MG63 (cell line): ENCODE data around the gene ATN1. TPM values are rescaled to one million over a fixed set of nuclear protein-coding genes. Genes with fewer than 3 reads are reported as not detected.

Experiments used
- DNase-seq: peaks from one replicate; pipeline ENCODE4 v3.0.0-alpha.2; 2020
- H3K27me3 ChIP-seq: fragments of 250-450 bp; sonication (Bioruptor Pico); 2 replicates; pipeline ENCODE4 v1.5.1; 2020; ENCODE audit warnings: mild to moderate bottlenecking, moderate library complexity
- H3K36me3 ChIP-seq: fragments of 250-450 bp; sonication (Bioruptor Pico); 2 replicates; pipeline ENCODE4 v1.5.1; 2020; ENCODE audit warnings: mild to moderate bottlenecking, moderate library complexity
- H3K4me3 ChIP-seq: fragments of 250-450 bp; sonication (Bioruptor Pico); 2 replicates; pipeline ENCODE4 v1.5.1; 2020; ENCODE audit warnings: mild to moderate bottlenecking, moderate library complexity
- H3K9me3 ChIP-seq: fragments of 250-450 bp; sonication (Bioruptor Pico); 2 replicates; pipeline ENCODE4 v1.5.1; 2020; ENCODE audit warnings: mild to moderate bottlenecking, moderate library complexity
- total RNA-seq: library from RNA; depleted of rRNA; stranded (reverse); fragments of >200 nt; shearing (Covaris generic); gene quantifications from 2 replicates; pipeline ENCODE4 v1.2.3, GENCODE V29; 2014; ENCODE audit warnings: low replicate concordance

Gene ATN1
- total RNA-seq, 1 experiment from 2014 or later = 2.8 TPM

DNA sequence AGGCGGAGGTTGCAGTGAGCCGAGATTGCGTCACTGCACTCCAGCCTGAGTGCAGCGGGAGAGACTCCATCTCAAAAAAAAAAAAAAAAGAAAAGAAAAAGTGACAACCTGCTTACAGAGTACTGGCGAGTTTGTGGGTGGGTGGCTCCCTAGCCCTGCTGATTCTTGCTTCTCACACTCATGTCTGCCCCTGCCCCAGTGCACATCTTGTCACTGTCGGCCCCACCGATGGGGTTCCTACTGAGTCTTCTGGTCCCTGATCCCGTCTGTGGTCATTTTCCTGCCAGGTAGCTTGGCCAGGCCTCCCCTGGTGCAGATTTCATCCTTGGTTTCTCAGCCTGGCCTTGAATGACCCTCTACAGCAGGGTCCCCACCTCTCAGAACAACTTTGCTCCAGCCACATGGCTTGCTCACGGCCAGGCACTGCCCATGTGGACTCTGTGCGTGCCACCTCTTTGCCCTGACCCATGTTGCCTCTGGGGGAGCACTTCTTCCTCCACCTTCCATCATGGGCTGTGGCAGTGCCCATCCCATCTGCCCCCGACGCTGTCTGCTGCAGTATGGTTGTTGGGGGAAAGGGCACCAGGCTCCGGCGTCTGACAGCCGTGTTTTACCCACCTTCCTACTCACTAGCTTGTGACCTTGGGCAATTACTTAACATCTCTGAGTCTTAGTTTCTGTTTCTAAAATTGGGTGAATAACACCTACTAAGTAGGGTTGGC, 21.3 kb downstream of the ATN1 start:
- Histone ChIP-seq H3K36me3 (no peaks in the 10 kb centered on the region), H3K27me3 (no peaks in the 10 kb centered on the region), H3K4me3 (no peak overlapping the region), H3K9me3 (no peaks in the 10 kb centered on the region)
- DNase-seq = no peak

DNA sequence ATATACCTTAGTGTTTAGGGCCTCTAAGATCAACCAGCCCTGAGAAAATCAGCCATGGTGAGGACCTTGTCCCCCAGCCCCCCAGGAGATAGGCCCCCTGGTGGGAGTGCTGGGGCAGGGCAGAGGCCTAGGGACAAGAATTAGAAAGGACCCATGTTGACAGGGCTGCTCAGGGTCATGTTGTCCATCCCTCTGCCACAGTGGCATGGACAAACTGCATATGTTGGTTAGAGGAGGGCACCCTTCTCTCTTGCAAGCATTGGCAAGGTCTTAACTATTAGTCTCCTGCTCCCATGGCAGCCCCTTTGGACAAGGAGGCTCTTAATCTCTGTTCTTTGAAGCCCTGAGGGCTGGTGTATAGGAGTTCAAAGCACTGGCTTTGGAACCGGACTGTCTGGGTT, 22.6 kb downstream of the ATN1 start:
- no peaks in the 10 kb centered on the region for H3K9me3 ChIP-seq
- H3K4me3 ChIP-seq = no peak overlapping the region
- H3K27me3 ChIP-seq = no peaks in the 10 kb centered on the region

DNA sequence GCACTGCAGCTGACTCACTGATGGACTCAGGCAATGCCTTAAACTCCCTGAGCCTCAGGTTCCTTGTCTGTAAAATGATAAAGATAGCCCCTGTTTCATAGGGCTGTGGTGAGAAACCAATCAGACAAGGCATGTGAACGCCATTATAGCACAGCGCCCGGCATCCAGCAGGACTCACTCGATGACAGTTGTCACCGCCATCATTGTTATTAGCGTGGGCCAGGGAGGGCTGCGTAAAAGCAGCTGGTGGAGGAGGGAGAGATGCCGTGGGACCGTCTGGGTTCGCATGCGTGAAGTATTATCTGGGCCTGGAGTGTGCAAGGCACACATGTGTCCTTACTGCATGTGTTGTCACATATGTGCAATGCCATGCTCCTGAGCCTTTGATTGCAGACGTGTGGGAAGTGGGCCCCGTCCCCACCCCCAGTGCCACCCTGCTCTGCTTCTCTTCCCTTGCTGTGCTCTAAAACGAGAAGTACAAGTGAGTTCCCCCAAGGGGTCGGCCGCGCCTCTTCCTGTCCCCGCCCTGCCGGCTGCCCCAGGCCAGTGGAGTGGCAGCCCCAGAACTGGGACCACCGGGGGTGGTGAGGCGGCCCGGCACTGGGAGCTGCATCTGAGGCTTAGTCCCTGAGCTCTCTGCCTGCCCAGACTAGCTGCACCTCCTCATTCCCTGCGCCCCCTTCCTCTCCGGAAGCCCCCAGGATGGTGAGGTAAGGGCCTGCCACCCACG, 23.2 kb downstream of the ATN1 start, which contains the start of gene PTPN6:
TSS of gene PTPN6 (plus strand) at position 546 of the 730 bp plus-strand sequence. CDS start at position 703, 157 bp downstream.
- Histone ChIP-seq H3K4me3 (no peak within 1 kb of the TSS), H3K9me3 (no peaks in the 10 kb centered on the region)
- DNase-seq = no peak

More for the DNA sequence above, 22.6 kb downstream of the ATN1 start:
- H3K36me3 ChIP-seq = no peaks in the 10 kb centered on the region
- no peak for DNase-seq

DNA sequence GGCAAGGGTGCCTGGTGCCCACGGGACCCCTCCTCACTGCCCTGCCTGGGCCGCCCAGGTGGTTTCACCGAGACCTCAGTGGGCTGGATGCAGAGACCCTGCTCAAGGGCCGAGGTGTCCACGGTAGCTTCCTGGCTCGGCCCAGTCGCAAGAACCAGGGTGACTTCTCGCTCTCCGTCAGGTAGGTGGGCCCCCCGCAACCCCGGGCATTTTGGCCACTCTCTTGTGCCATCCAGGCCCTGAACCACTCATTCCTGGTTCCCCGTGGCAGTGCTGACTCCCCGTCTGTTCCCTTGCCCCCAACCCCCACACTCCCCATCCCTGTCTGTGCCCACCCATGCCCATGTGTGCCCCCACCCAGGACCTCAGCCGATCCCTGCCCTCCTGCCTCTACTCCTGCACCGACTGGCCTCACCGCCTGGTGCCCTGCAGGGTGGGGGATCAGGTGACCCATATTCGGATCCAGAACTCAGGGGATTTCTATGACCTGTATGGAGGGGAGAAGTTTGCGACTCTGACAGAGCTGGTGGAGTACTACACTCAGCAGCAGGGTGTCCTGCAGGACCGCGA, 23.9 kb downstream of the ATN1 start:
- H3K9me3 ChIP-seq = no peaks in the 10 kb centered on the region

More for the DNA sequence above, 23.2 kb downstream of the ATN1 start, which contains the start of gene PTPN6:
- Histone ChIP-seq H3K36me3 (no peaks in the 10 kb centered on the region), H3K27me3 (no peaks in the 10 kb centered on the region)

DNA sequence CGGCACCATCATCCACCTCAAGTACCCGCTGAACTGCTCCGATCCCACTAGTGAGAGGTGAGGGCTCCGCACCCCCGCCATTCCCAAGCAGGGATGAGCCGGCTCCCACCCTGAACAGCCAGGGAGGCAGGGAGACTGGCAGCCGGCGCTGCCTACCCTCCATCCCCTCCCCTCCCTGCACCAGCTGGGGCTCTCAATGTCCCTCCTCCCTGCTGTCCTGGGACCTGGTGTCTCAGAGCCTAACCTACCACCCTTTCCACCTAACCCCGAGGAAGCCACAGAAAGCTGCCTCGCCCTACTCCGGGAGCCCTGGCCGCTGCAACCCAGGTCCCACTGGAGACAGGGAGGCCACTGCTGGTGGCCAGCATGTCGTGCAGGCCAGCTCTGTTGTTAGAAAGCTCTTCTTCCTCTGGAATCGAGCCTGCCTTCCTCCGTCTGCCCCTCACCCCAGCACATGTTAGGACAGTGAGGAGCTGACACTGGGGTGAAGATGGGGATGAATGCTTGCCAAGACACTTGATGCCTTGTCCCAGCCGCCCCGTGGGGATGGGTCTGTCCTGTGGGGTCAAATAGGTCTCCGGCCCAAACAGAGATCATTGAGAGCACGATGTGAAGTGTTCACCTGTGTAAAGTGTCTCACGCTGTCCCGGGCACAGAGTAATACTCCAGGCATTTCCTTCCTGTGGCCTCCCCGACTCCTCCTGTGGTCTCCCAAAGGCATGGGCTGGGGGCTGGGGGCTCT, 24.5 kb downstream of the ATN1 start:
- no peaks in the 10 kb centered on the region for H3K9me3 ChIP-seq
- H3K4me3 ChIP-seq = no peak overlapping the region
- no peak for DNase-seq
- no peaks in the 10 kb centered on the region for H3K27me3 ChIP-seq
- no peaks in the 10 kb centered on the region for H3K36me3 ChIP-seq

More for the DNA sequence above, 23.9 kb downstream of the ATN1 start:
- no peaks in the 10 kb centered on the region for H3K27me3 ChIP-seq
- no peak overlapping the region for H3K4me3 ChIP-seq
- no peaks in the 10 kb centered on the region for H3K36me3 ChIP-seq
- DNase-seq = no peak

DNA sequence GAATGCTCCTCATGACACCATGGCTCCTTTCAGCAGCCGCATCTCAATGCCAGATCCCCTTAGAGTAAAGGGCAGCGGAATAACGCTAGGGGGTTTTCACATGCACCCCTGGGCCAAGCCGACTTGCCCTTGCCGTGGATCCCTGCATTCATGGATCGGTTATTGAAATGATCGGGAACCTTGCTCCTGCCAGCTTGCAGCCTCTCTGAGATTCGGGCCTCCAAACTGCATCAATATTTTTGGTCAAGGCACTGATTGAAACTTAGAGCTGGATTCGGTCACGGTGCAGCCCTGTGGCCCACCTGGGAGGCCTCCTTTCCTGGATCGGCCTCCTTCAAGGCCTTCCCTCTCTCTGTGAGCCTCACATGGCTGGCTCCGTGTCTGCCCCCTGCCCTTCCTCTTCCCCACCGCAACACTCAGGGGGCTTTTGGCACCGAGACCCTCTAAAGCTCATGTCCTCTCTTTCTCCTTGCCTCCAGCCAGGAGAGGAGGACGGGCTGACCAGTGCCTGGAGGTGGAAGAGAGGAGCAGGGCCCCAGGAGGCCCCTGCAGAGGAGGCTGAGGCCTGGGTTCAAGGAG, 25.2 kb downstream of the ATN1 start:
- Histone ChIP-seq H3K9me3 (no peaks in the 10 kb centered on the region), H3K4me3 (no peak overlapping the region), H3K36me3 (no peaks in the 10 kb centered on the region), H3K27me3 (no peaks in the 10 kb centered on the region)
- no peak for DNase-seq

DNA sequence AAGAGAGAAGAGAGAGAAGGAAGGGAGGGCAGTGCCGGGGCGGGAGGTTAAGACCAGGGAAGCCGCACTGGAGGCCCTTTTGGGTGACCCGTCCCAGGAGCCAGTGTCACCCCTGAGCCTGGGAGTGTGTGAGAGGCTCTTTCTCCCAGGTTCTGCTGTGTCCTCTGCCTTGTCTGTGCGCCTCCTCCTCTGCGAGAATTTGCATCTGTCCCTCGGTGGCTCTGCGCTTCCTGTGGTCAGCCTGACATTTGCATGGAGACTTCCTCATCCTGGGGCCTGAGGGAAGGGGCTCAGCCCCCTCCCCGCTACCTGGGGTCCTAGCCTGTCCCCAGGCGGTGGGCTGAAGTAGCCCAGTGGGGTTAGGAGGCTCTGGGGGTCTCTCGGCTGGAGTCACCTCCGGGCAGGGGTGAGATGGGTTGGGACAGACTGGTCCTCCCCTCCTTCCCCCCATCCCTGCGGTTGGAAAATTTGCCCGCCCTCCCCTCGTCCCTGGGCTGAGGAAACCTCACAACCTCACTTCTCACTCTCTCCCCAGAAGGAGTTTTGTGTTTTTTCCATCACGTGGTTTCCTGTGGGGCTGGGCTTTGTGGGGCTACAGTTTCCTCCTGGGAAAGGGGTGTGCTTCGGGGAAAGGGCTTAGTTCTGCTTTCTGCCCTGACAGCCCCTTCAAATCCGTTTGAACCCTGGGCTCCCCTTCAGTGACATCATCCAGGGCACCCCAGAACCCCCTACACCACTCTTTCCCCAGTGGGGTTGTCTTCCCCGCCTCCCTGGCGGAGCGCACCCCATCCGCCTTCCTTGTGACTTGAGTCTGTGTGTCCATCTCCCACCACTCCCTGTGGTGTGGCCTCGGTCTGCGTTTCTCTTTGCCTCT, 25.9 kb downstream of the ATN1 start:
- no peak for DNase-seq
- no peaks in the 10 kb centered on the region for H3K27me3 ChIP-seq
- H3K4me3 ChIP-seq = no peak overlapping the region

DNA sequence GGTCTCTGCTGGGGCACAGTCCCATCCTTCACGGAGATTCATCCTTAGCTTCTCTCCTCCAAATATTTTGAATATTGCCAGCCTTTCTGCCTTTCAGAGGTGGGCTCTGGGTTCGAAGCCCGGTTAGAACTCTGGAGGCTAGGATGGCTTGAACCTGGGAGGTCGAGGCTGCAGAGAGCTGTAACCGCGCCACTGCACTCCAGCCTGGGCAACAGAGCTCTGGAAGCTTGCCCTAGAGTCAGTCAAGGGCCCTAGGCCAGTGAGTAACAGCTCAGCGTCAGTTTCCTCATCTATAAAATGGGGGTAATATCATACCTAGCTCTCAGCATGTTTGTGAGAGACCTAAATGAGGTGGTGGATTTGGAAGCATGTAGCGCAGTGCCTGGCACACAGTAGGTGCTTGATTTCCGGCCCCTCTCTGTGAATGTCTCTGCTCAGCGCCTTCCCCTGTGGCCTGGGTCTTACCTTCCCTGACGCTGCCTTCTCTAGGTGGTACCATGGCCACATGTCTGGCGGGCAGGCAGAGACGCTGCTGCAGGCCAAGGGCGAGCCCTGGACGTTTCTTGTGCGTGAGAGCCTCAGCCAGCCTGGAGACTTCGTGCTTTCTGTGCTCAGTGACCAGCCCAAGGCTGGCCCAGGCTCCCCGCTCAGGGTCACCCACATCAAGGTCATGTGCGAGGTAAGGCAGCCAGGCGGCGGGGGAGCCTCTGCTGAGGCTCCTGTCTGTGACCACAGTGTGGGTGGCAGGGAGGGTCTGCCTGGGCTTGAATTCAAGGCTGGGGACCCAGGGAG, 26.8 kb downstream of the ATN1 start:
- Histone ChIP-seq H3K36me3 (no peaks in the 10 kb centered on the region), H3K4me3 (no peak overlapping the region), H3K27me3 (no peaks in the 10 kb centered on the region), H3K9me3 (no peaks in the 10 kb centered on the region)
- DNase-seq = no peak

More for the DNA sequence above, 25.9 kb downstream of the ATN1 start:
- no peaks in the 10 kb centered on the region for H3K36me3 ChIP-seq
- H3K9me3 ChIP-seq = no peaks in the 10 kb centered on the region

DNA sequence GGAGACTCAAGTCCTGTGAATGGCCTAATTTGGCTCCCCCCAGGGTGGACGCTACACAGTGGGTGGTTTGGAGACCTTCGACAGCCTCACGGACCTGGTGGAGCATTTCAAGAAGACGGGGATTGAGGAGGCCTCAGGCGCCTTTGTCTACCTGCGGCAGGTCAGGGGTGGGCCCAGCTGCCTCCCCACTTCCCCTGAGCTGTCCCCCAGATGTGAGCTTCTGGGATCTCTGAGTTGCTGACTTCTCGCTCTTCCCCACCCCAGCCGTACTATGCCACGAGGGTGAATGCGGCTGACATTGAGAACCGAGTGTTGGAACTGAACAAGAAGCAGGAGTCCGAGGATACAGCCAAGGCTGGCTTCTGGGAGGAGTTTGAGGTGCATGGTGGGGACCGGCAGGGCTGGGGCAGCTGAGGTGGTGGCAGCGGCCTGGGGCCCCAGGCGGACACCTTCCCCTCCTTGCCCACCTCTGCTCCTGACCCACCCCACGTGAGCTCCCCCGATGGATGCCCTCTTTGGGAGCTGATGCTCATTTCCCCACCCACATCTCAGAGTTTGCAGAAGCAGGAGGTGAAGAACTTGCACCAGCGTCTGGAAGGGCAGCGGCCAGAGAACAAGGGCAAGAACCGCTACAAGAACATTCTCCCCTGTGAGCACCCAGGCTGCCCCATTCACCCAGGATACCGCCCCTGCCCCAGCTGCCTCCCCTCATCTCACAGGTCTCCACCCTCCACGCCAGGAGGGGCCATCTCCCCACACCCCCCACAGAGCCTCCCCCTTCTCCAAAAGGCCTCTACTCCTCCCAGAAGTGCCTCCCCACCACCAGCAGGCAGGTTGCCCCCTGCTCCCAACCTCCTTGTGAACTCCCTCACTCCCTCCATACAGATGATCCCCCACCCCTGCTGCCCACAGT, 27.6 kb downstream of the ATN1 start:
- Histone ChIP-seq H3K36me3 (no peaks in the 10 kb centered on the region), H3K9me3 (no peaks in the 10 kb centered on the region), H3K27me3 (no peaks in the 10 kb centered on the region), H3K4me3 (no peak overlapping the region)
- DNase-seq = no peak

DNA sequence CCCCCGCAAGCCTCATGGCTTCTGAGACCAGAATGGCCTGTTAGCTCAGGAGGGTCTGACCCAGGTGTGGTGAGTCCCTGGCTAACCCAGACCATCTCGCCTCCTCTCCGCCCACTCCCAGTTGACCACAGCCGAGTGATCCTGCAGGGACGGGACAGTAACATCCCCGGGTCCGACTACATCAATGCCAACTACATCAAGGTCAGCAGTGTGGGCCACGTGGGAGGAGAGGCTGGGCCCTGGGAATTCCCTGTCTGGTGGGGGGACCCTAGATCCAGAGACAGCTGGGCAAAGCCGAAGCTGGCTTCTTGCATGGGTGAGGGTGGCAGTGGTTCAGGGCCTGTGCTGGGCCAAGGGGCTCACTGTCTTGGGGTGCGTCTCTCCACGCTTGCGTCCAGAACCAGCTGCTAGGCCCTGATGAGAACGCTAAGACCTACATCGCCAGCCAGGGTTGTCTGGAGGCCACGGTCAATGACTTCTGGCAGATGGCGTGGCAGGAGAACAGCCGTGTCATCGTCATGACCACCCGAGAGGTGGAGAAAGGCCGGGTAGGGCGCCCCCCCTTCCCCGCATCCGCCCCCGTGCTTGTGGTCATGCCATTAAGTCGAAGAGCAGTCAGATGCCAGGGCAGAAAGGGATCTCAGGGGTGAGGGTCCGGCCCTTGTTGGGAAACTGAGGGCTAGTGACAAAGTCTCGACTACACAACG, 28.4 kb downstream of the ATN1 start:
- Histone ChIP-seq H3K27me3 (no peaks in the 10 kb centered on the region), H3K4me3 (no peak overlapping the region), H3K36me3 (no peaks in the 10 kb centered on the region), H3K9me3 (no peaks in the 10 kb centered on the region)
- no peak for DNase-seq

DNA sequence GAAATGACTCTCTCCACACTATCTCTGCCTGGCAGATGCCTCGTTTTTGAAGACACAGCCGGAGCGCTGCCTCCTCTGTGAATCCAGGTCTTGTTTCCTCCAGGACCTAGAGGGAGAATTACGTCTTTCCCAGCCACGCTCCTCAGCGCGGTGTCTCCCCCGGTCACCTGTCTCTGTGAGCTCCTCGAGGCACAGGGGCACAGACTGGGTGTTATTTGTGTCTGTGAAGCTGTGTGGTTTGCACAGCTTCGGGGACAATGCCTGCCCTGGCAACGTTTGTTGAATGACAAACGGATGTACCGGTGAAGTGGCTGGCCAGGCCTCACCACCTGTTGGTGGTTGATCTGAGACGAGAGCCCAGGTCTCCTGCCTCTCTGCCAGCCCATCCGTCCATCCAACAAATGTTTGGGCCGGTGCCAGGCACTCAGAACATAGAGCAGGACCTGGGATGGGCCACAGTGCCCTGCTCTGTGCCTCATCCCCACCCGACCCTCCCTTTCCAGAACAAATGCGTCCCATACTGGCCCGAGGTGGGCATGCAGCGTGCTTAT, 29.5 kb downstream of the ATN1 start:
- Histone ChIP-seq H3K36me3 (no peaks in the 10 kb centered on the region), H3K4me3 (no peak overlapping the region), H3K9me3 (no peaks in the 10 kb centered on the region), H3K27me3 (no peaks in the 10 kb centered on the region)
- no peak for DNase-seq

DNA sequence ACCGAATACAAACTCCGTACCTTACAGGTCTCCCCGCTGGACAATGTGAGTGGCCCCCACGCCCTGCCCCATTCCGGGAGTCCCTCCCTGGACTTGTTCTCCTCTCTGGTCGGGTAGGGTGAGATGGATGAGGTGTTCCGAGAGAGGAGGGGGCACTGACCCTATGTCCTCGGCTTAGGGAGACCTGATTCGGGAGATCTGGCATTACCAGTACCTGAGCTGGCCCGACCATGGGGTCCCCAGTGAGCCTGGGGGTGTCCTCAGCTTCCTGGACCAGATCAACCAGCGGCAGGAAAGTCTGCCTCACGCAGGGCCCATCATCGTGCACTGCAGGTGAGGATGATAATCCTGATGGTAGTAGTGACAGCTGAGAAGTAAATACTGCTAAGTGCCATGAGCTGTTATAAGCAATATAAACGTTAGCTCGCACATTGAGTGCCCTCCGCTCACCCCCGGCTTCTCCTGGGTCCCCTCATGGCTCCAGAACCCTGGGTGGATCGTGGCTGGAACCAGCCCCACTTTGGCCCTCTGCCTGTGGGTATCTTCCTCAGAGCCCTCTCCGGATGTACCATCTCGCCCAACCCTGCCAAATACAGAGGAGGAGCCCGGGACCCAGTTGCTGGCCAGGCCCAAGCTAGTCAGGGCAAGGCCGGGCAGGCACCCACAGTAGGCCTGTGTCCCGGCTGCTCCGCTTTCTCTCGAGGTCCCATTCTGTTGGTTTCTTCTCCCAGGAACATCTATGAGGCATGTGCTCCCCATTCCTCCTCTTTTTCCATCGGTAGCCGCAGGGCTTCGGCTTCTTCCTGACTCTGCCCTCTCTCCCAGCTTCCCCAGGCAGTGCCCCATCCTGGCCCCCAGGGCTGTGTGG, 30.2 kb downstream of the ATN1 start:
- Histone ChIP-seq H3K36me3 (no peaks in the 10 kb centered on the region), H3K9me3 (no peaks in the 10 kb centered on the region), H3K4me3 (no peak overlapping the region), H3K27me3 (no peaks in the 10 kb centered on the region)
- DNase-seq = no peak

DNA sequence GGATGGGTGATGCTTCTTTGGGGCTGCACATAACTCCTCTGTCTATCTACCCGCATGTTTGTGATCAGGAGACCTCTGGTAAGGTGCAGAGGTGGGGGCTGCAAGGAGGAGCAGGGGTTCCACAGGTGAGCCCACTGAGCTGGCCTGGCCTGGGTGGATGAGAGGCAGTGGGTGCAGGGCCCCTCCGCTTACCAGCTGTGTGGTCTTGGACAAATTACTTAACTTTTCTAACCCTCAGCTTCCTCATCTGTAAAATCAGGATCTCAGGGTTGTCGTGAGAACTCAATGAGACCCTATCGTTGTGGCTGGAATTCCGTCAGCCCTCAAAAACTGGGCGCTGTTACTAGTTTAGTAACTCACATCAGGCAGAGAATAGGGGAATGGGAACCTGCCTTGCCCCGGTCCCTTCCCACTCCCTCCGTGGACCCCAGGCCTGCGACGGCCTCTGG, 30.9 kb downstream of the ATN1 start:
- no peak for DNase-seq
- Histone ChIP-seq H3K27me3 (no peaks in the 10 kb centered on the region), H3K4me3 (no peak overlapping the region), H3K36me3 (no peaks in the 10 kb centered on the region), H3K9me3 (no peaks in the 10 kb centered on the region)
